CD4-positive, alpha-beta T cell treated with Interleukin-4 for 1 hour (primary cell): ENCODE data around the gene WDR33.
A peak's percentile ranks its signal among the peaks of the same experiment; 100 is the strongest.

Source experiments
- DNase-seq, 2 donors: peaks; one replicate each; pipeline ENCODE4 v3.0.0-alpha.2; 2020 to 2022

Gene WDR33

DNA sequence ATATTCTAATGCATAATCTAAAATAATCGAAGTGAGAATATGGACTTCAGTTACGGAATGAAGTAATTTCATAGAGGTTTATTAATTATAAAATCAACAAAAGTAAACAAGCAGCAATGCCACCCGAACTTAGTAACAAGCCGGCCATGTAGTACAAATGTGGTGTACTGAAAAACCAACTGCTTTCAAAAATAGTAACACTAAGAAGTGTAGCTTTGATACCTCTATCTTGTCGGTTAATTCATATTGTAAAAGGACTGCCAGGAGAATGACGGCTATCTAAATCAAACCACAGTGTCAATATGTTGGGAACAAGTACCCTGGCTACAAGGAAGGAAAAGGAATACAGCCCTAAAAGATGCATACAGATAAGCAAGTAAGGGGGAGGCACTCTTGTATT lies 48.5 kb downstream of the WDR33 start:
- no peak for DNase-seq

DNA sequence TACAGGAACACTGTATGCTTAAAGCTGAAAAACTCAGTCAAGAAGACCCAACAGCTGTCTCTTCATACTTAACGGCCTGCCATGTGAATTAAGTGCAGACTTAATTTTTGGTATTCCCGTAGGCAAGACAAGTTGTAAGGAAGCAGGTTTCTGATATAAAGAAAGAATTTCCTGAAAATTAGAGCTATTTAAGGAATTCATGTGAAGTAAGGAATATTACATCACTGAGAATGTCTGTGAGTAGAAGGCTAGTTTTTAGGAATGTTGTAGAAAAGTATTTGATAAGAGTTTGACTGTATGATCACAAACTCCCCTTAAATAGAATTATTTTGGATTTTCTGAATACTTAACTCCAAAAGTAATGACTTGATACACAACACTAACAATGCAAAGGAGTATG lies 51.0 kb downstream of the WDR33 start:
- DNase-seq = no peak

DNA sequence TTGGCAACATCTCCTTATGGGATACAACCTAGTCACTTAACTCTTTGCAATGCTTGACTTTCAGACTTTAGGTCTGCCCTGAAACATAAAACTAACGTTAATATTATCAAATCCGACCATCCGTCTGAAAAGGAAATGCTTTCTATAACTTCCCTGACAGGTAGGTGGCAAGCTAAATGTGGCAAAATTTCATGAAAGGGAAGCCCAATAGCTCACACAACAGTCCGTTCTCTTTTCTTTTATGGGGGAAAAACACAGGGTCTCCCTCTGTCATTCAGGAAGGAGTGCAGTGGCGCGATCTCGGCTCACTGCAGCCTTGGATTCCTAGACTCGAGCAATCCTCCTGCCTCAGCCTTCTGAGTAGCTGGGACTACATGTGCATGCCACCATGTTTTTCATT lies 56.8 kb downstream of the WDR33 start:
- no peak for DNase-seq

DNA sequence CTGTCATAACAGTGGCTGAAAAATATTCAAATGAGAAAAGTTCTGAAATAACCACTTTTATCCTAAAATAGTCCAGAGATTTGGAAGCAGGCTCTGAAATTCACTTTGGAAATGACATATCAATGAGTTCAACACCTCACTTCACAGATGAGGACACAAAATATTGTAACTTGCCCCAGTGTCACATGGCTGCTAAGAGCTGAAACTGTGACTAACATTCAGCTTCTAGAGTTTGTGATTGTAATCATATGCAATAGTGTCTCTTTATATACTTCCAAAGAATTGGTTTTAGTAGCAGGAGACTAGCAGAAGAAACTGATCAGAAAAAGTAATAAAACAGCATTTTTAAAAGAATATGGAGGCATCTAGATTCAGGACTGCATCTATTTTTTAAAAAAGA lies 57.6 kb downstream of the WDR33 start:
- no peak for DNase-seq

DNA sequence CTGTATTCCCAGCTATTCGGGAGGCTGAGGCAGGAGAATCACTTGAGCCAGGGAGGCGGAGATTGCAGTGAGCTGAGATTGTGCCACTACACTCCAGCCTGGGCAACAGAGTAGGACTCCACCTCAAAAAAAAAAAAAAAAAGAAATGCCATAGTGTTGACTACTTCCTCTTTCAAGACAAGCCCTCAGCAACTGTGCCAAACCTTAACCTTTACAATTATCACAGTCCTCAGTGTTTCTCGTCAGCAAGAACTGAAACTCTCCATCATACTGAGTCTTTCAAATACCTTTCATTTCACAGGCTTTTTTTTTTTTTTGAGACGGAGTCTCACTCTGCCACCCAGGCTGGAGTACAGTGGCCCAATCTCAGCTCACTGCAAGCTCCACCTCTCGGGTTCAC lies 61.4 kb downstream of the WDR33 start:
- DNase-seq = peak in 1 of 2 donors; percentile 15

DNA sequence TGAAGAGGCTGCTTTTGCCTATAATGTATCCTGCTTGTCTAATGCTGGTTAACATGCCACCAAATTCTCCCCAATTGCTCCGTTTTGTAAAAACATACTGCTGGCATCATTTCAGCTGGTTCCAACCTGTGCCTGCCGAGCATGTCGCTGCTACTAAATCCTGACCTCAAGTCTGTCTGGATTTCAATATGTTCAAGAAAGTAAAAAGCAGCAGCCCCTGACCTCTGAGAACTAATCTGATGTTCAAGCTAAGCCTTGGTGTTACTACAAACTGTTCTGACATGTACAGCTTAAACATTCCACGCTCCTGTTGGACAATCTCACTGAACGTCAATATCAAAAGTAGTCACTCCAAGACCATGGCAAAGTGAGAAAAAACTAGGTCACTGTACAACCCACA lies 63.4 kb downstream of the WDR33 start:
- DNase-seq = no peak

DNA sequence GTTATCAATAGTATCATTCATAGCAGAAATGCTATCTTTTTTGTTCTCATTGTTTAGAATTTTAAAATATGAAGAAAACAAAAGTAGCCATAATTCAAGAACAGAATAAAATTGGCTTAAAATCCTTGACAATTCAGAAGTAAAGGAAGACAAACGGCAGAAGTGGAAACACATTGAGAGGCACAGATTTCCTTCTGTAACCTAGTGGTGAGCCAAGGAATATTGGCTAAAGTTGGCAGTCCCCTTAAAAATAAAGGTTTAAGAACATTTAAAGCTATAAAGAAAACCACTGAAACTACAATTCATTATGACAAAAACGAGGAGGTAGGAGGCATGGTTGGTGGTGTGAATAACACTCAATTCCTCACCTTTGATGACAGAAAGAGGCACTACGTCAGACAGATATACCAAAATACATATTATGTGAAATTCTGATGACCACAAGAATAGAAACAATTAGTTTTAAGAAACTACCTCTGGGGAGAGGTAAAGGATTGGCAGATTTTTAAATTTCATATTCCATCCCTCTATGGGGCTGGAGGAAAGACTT lies 67.4 kb downstream of the WDR33 start:
- DNase-seq = no peak

DNA sequence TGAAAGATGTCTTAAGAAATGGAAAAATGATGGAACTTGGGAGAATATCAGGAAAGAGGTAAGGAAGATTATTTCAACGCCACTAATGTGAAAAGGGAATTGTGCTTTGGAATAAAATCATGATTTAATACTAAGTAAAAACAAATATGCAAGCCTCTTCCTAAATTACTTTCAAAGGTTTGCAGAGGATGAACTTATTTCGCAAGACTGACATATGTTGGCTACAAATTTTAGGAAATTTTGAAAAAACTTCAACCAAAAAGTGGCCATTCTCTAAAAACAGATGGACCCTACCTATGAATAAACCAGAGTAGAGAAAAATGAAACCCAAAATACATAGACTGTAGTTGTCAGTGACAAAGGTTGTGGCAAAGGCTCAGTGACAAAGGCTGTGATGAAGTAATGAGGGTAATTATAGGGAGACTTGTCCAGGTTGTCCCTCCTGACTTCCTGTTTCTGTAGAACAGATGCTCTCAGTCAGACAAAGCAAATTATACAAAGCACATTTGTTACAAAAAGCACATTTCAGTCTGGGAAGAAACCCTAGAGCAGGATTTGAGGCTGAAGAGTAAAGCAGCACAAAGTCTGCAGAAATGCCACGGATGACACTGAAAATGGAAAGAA lies 70.2 kb downstream of the WDR33 start:
- DNase-seq = no peak

DNA sequence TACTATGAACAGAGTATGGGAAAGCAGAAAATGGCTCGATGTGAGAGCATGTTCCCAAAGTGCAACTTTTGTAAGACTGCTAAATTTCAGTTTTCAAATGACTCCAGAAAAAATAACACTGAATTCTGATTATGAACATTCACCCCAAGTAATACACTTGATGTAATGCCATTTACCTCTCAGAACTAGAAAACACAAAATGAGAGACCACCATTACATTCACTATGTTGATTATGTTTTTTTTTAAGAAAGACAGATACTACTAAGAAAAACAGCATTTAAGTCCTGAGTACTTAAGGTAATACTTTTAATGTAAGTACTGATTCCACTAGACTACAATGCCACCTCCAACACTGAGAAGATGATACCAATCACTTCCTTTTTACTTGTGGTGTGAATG lies 71.2 kb downstream of the WDR33 start:
- no peak for DNase-seq

DNA sequence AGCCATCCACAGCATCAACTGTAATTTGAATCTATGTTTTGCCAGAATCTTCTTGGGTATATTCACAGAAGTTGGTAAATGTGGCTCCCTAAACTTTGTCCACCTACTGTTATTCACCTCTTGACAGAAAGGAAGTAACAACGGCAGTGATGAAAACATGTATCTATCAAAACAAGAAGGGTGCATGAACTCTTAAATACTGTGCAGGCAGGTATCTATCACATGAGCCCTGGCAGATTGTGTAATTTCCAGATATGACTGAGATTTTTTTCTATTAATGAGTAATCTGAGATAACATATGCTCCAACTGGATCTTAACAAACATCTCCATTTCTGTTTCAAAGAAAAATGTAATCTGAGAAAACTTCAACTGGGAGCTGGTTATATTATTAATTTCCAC lies 73.1 kb downstream of the WDR33 start:
- DNase-seq = no peak

DNA sequence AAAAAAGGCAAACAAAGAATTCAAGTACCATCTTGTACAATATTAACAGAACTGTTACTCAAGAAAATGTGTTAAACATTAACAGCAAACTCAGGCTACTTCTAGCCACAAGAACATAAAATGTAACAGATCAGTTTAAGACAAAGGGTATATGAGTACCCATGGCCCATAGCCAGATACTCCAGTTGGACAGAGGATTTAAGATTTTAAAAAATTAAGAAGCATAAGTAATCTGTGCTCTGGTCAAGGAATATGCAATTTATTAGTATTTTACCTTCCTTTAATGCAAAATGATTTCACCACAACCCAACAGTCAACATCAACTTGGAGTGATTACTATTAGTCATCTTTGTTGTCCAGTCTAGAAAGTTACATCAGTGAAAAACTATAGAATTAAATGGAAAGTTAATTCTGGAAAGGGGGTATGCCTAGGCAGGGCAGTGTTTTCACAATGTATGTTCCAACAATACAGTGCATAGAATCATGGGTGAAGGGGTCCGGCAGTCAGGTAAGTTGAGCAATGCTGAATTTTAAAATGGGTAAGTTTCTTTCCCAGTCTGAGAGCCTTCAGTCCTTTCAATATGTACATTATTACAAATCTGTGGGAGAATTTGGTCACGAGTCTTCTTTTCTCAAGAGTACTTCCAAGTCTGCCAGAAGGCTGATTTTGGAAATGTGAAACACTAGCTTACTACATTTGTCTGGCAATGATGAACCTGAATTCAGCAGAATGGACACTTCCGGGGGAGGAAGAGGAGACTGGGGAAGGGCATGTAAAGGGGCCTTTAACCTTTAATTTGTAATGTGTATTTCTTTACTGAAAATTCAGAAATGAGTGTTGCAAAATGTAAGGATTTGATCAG lies 75.2 kb downstream of the WDR33 start:
- DNase-seq = no peak

DNA sequence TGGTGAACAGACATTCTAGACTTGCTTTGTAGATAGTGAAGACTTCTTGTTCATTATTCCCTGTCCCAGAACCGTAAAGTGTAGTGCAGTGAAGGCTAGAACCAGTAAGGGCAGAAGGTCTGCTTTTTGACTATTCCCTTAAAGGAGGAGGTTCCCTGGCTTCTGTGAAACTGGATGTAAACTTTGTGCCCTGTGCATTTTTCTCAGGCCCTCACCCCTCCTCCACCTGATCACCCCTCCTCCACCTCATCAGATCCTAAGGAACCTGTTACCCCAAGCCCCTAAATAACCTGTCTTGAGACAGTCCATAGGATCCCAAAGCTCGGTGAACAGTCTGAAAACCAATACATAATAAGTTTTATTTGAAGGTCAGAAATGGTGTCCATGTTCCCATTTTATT lies 75.9 kb downstream of the WDR33 start:
- DNase-seq = no peak

DNA sequence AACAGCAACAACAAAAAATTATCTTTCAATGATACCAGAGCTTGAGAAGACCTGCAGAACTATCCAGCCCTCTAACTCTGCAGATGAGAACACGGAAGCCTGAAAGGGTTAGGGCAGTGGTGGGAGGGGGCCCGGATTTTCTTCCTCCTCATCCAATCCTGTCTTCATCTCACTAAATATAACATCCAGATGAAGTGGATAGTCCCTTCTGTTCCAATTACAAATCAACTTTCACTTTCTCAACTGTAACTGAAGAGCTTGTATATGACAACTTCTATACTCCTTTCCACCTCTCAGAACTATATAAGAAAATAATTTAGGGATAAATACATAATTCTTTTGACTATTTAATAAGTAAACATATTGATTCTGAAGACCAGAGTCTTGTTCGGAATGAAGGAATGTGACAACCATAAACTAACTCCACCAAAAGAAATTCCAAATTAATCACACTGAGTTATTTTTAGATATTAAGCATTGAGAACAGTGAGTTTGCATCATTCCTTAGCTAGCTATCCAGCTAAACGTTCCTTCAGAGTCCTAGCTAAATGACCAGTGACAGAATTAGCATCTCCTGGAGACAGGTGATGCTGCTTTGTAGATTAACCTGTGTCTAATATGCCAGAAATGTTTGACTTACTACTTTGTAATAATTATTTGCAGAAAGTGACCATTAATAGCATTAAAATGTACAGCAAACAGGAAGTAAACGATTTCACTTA lies 77.0 kb downstream of the WDR33 start:
- no peak for DNase-seq

DNA sequence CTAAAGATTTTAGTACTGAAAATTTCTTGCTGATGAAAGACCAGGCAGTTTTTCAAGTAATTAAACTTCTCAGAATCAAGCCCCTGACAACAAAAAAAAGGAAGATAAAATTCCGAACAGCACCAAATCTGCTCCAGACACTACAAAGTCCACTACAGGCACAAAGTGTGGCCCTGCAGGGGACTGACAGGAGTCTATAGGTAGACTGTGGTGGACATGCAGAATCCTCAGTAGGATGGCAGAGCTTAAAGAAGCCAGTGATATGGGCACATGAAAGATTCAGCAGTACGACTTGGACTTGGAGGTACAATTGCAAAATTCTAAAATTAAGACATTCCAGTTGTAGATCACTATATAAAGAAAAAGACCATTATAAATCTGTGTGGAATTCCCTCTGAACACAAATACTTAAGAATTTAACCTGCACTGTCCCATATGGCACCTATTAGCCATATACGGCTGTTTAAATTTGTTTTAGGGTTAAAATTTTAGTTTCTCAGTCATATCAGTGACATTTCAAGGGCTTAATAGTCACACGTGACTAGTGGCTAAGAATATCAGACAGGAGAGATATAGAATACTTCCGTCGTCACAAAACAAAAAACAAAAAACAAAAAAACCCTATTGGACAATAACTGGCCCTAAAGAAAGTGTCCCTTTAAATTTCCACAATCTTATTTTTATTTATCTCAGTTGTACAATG lies 77.7 kb downstream of the WDR33 start:
- DNase-seq = no peak

DNA sequence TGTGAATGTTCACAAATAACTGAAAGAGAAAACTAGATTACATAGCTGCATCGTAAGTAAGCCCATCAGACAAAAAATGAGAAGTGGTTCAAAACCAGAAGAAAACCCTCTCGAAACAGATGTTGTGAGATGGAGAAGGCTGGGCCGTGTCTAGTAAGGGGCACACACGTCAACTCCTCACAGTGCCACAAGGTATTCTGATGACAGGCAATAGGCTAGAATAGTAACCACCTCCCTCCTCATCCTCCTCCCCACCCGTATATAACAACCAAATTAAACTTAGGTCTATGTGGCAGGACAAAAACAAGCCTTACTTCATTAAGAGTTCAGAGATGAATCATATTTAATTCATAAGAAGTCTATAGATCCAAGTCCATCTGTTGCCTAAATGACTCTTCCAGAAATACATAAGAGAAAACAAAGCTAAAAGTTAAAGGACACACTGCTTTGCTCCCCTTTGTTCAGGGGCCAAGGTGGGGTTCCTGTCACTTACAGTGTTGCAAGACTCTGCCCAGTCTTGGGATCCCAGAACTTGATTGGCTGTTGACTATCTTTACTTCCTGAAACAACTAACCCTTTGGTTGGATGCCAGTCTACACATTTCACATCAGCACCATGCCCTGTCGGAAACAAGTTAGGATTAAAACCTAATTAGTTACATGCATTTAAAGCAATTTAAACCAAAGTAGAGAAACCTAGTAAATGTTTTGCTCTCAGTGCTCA lies 84.7 kb downstream of the WDR33 start:
- DNase-seq = no peak

DNA sequence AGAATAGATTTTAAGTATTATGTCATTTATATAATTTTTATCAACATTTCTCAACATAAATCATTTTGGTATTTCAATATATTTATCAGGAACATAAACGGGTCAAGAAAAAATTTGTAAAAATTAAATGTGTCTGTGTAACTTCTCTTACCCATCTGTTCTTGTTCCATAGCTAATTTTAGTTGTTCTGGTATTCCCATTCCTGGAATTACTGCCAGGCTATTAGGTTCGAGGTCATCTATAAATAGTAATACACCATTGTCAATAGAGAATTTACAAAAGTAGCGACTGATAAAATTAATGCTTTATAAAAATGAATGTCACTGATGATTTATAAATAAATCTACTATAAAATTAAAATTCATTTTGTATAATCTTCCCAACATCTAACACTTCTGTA lies 88.2 kb downstream of the WDR33 start:
- DNase-seq = no peak

DNA sequence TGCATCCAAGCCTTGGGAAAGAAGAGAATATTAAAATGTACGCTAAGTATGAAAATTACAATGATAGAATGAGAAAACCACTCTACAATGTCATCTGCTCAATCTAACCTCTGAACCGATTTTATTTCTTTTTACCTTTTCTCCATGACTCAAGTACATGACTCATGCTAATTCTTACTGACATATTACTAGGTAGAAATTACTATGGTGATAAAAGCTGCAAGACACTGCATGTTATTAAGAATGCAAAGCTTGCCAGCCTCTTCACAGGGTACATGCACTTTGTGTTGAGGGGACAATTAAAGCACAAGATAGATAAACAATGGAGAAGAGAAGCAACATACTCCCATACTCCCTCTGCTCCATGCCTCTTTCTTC lies 89.0 kb downstream of the WDR33 start:
- DNase-seq = no peak

DNA sequence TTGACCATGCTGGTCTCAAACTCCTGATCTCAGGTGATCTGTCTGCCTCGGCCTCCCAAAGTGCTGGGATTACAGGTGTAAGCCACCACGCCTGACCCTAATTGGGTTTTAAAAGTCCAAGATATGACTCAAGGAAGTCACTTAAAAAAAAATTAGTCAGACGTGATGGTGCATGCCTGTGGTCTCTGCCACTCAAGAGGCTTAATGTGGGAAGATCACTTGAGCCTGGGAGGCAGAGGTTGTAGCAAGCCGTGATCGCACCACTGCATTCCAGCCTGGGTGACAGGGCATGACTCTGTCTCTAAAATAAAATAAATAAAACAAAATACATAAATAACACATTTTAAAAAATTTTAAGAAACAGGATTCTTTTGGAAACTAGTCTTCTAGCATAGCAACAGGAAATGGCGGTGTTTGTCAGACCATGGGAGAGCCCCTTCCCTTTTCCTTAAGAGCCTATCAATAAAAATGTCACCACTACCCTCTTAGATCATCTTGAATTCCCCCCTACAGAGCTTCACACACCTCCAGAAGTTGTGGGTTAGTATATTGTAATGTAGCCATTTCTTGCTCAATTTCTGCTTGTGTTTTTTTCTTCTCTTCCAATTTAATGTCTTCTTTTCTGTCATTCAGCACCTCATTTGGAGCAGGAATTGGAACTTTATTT lies 89.5 kb downstream of the WDR33 start:
- DNase-seq = no peak

DNA sequence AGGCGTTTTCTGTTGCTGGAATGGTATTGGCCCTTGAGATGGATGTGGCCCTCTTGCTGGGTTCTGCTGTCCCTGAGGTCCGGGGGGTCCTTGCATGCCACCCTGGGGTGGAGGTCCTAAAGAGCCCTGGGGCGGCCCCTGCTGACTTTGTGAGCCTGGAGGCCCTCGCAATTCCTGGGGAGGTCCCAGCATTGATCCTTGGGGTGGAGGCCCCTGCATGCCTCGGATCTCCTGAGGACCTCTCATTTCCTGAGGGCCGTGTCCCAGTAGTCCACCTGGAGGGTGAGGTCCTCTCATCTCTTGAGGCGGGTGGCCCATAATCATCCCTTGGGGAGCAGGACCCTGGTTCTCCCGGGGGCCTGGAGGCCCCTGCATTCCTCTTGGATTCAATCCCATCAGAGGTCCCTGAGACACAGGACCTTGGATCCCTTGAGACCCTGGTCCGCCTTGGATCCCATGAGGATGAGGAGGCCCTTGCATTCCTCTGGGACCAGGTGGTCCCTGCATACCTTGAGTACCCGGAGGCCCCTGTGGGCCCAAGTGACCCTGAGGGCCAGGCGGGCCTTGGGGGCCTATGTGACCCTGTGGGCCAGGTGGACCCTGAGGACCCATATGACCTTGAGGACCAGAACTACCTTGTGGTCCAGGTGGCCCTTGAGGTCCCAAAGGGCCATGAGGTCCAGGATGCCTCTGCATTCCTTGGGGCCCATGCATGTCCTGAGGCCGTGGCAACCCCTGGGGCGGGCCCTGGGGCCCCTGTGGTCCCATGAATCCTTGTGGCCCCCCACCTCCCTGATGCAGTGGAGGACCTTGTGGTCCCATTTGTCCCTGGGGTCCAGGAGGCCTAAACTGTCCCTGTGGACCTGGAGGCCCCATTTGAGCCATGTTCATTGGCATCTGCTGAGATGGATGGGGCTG lies 91.4 kb downstream of the WDR33 start:
- no peak for DNase-seq

DNA sequence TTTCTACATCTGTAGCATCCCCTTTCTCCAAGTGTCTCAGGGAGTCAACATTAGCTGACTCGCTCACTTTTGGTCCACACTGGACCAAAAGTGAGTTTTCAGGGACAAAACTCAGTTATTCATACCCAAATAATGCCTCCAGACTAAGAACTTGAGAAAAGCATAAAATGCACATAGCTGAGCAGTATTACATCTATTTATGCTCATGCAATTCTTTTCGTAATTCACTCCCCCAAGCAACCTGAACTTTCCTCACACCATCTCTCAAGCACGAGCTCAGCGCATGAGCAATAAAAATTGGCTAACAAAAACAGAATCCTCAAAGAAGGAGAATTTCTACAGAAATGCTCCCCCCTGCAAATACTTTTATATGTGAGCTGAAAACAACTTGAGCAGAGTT lies 92.7 kb downstream of the WDR33 start:
- no peak for DNase-seq
